Measurements from ENCODE around the gene PAX7.

The PAX7 gene

DNA sequence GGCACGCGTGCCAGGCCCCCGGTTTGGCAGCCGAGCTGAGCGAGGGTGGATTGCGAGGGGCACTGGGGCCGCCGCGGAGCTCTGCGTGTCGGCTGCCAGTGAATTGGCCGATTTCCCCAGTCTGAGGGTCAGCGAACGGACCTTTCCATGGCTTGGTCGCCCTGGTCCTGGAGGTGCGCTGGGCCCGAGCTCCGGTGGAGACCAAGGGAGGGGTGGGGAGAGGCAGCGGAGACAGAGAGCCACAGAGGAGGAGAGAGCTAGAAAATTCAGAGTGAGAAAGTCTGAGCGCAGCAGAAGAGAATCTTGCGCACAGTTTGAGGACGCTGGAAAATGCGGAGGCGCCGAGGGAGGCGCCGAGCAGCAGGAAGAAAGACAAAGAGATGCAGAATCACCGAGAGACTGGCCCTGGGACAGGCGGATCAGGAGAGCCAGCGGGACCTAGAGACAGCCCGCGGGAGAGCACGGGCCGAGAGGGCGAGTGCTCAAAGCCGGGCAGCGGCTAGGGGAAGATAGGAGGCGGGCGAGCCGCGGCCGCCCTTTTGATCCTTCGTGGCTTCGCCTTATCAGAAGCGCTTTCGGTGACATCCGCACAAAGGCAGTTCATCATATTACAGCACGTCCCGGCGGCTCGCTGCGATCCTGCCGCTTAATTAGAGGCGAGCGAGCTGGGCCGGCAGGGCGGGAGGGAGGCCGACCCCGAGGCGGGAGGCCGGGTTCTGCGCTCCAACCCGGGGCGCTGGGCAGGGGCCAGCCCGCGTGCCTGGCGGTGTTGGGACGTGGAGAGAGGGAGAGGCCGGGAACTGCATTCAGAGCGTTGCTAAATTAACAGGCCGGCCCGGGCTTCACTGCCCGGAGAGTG, 12.7 kb downstream of the PAX7 start:
- no peak overlapping the region for H3K27ac ChIP-seq (ENCODE audit: low read depth, low read length, poor library complexity, severe bottlenecking)
- H3K27me3 ChIP-seq (ENCODE audit: insufficient read depth, low read length), result peaks cover 7% of the 10 kb centered on the region; the same call in 1 of the 2 replicates
- H3K4me3 ChIP-seq (ENCODE audit: low read depth, low read length, poor library complexity, severe bottlenecking), result no peak overlapping the region
- no peaks in the 10 kb centered on the region for H3K36me3 ChIP-seq (ENCODE audit: insufficient read depth, low read length)
- H3K9me2 ChIP-seq (ENCODE audit: low read depth, low read length), result no peaks in the 10 kb centered on the region
- no peak overlapping the region for H3K4me2 ChIP-seq (ENCODE audit: low read length)
- H3K4me1 ChIP-seq (ENCODE audit: insufficient read depth, low read length, severe bottlenecking), result no peaks in the 10 kb centered on the region
- no peaks in the 10 kb centered on the region for H4K20me1 ChIP-seq (ENCODE audit: insufficient read depth, low read length)
- H3K79me2 ChIP-seq (ENCODE audit: insufficient read depth, low read length), result no peaks in the 10 kb centered on the region
- TF ChIP-seq EZH2 (IDR thresholded peaks at IDR 0.05; ENCODE audit: borderline replicate concordance, low read length), result no peak
- TF ChIP-seq, protein P1, sequence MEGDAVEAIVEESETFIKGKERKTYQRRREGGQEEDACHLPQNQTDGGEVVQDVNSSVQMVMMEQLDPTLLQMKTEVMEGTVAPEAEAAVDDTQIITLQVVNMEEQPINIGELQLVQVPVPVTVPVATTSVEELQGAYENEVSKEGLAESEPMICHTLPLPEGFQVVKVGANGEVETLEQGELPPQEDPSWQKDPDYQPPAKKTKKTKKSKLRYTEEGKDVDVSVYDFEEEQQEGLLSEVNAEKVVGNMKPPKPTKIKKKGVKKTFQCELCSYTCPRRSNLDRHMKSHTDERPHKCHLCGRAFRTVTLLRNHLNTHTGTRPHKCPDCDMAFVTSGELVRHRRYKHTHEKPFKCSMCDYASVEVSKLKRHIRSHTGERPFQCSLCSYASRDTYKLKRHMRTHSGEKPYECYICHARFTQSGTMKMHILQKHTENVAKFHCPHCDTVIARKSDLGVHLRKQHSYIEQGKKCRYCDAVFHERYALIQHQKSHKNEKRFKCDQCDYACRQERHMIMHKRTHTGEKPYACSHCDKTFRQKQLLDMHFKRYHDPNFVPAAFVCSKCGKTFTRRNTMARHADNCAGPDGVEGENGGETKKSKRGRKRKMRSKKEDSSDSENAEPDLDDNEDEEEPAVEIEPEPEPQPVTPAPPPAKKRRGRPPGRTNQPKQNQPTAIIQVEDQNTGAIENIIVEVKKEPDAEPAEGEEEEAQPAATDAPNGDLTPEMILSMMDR (IDR thresholded peaks at IDR 0.05; ENCODE audit: low read length), result no peak
- H3F3A ChIP-seq (ENCODE audit: insufficient read depth, low read length), result no peaks in the 10 kb centered on the region
- no peak overlapping the region for H2AFZ ChIP-seq (ENCODE audit: low read length)
- H3K9me3 ChIP-seq (ENCODE audit: low read length), result no peaks in the 10 kb centered on the region
- H3K9ac ChIP-seq (ENCODE audit: low read length), result no peak overlapping the region

DNA sequence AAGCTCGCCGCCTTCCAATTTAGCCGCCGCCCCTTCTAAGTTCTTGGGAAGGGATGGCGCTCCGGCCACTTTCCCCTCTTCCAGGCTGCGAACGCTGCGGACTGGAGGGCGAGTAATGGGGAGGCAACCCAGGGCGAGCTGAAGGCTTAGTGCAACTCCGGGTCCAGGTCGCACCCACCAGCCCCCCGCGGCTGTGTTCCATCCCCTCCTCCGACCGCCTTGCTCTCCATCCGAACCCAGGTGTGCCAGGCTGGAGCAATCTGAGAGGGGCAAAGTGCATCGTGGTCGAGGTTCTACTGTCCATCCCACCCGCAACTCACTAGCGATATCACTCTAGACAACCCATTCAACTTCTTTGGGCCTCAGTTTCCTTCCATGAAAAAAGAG, 13.4 kb downstream of the PAX7 start:
- no peak overlapping the region for H3K4me2 ChIP-seq (ENCODE audit: low read length)
- no peaks in the 10 kb centered on the region for H3K79me2 ChIP-seq (ENCODE audit: insufficient read depth, low read length)
- no peak overlapping the region for H3K9ac ChIP-seq (ENCODE audit: low read length)
- no peaks in the 10 kb centered on the region for H3K9me2 ChIP-seq (ENCODE audit: low read depth, low read length)
- no peaks in the 10 kb centered on the region for H3K4me1 ChIP-seq (ENCODE audit: insufficient read depth, low read length, severe bottlenecking)
- no peak overlapping the region for H2AFZ ChIP-seq (ENCODE audit: low read length)
- 0 out of 2 replicates have a peak, but pooled peaks cover 6% of the 10 kb centered on the region for H3K27me3 ChIP-seq (ENCODE audit: insufficient read depth, low read length)
- no peak overlapping the region for H3K4me3 ChIP-seq (ENCODE audit: low read depth, low read length, poor library complexity, severe bottlenecking)
- no peaks in the 10 kb centered on the region for H3F3A ChIP-seq (ENCODE audit: insufficient read depth, low read length)
- no peak for TF ChIP-seq EZH2 (IDR thresholded peaks at IDR 0.05; ENCODE audit: borderline replicate concordance, low read length)
- no peak overlapping the region for H3K27ac ChIP-seq (ENCODE audit: low read depth, low read length, poor library complexity, severe bottlenecking)
- H3K36me3 ChIP-seq (ENCODE audit: insufficient read depth, low read length), result no peaks in the 10 kb centered on the region
- H3K9me3 ChIP-seq (ENCODE audit: low read length), result no peaks in the 10 kb centered on the region
- no peaks in the 10 kb centered on the region for H4K20me1 ChIP-seq (ENCODE audit: insufficient read depth, low read length)

GRCh38 chr1:18644446-18644845, 13.8 kb downstream of the PAX7 start:
- H4K20me1 ChIP-seq (ENCODE audit: insufficient read depth, low read length), result no peaks in the 10 kb centered on the region
- H3K9me3 ChIP-seq (ENCODE audit: low read length), result no peaks in the 10 kb centered on the region
- H3K4me2 ChIP-seq (ENCODE audit: low read length), result no peak overlapping the region
- H3F3A ChIP-seq (ENCODE audit: insufficient read depth, low read length), result no peaks in the 10 kb centered on the region
- no peaks in the 10 kb centered on the region for H3K36me3 ChIP-seq (ENCODE audit: insufficient read depth, low read length)
- no peak overlapping the region for H3K9ac ChIP-seq (ENCODE audit: low read length)
- peaks cover 3% of the 10 kb centered on the region; the same call in 1 of the 2 replicates for H3K27me3 ChIP-seq (ENCODE audit: insufficient read depth, low read length)
- H3K4me3 ChIP-seq (ENCODE audit: low read depth, low read length, poor library complexity, severe bottlenecking), result no peak overlapping the region
- TF ChIP-seq, protein P1 (IDR thresholded peaks at IDR 0.05; ENCODE audit: low read length), result no peak
- no peaks in the 10 kb centered on the region for H3K79me2 ChIP-seq (ENCODE audit: insufficient read depth, low read length)
- H3K27ac ChIP-seq (ENCODE audit: low read depth, low read length, poor library complexity, severe bottlenecking), result no peak overlapping the region
- H2AFZ ChIP-seq (ENCODE audit: low read length), result no peak overlapping the region
- H3K9me2 ChIP-seq (ENCODE audit: low read depth, low read length), result no peaks in the 10 kb centered on the region
- no peaks in the 10 kb centered on the region for H3K4me1 ChIP-seq (ENCODE audit: insufficient read depth, low read length, severe bottlenecking)
